ENCODE results near the gene PRSS22.

Gene PRSS22

DNA sequence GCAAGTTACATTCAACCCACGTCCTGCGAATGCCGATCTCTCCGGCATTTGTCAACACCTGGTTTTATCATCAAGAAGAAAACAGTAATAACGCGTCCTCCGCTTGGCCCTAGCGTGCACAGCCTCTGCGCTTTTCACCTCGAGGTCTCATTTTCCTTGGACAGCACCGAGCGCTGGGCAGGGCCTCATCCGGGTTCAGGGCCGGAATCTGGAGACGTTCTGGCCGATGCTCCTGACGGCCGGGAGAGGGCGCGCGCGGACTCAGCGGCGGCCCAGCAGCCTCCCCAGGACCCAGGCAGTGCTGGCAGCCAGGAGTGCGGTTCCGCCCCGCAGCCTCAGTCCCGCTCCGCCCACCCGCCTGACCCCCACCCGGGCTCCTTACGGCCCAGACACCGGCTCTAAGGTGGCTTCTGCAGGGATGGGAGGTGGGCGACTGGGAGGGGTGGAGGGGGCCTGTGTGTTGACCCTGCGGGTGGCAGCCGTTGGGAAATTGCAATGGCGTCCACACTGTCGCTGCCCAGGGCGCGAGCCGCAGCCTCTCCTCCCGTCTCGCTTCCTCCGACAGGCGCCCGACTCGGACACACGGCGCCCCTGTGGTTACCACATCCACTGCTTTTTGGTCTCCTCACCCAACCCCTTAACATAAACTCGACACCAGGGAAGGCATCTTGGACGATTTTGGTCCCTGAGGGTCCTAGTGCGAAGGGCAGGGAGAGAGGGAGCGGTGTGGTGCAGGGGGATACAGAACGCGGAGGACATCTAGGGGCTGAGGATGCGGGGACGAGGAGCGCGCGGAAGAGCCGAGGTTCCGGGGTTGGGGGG is 46.3 kb upstream of the PRSS22 start:
- POLR2A ChIA-PET = no interaction called here
- no peak for DNase-seq (ENCODE audit: low read depth, low spot score)

GRCh38 chr16:2902337-2903130 is 44.6 kb upstream of the PRSS22 start:
- no peak for DNase-seq (ENCODE audit: low read depth, low spot score)
- ChIA-PET CTCF (interaction anchor here (0.8 to 1.8 kb wide), 10 partner anchors 10 to 64 kb away, joined by 3 to 13 read pairs (median 3); partner anchors contain the start of gene FLYWCH2), POLR2A (interaction anchor here (0.6 kb wide), 1 partner anchor 22 kb away, joined by 3 read pairs; no protein-coding TSS in a partner anchor)
- TF ChIP-seq CTCF (IDR thresholded peaks at IDR 0.05; ENCODE audit: insufficient read depth, low read length, missing control alignments) = no peak
- no peak overlapping the region for H3K4me3 ChIP-seq (ENCODE audit: low read depth, low read length)

More for the DNA sequence above, 46.3 kb upstream of the PRSS22 start:
- H3K4me3 ChIP-seq (ENCODE audit: low read depth, low read length) = peak overlapping the region; percentile 78
- CTCF ChIA-PET = interaction anchor here (0.7 to 1.3 kb wide), 10 partner anchors 9 to 65 kb away, joined by 3 to 7 read pairs (median 5); partner anchors contain the start of gene FLYWCH2
- peak; percentile 98 for TF ChIP-seq CTCF (IDR thresholded peaks at IDR 0.05; ENCODE audit: insufficient read depth, low read length, missing control alignments)

DNA sequence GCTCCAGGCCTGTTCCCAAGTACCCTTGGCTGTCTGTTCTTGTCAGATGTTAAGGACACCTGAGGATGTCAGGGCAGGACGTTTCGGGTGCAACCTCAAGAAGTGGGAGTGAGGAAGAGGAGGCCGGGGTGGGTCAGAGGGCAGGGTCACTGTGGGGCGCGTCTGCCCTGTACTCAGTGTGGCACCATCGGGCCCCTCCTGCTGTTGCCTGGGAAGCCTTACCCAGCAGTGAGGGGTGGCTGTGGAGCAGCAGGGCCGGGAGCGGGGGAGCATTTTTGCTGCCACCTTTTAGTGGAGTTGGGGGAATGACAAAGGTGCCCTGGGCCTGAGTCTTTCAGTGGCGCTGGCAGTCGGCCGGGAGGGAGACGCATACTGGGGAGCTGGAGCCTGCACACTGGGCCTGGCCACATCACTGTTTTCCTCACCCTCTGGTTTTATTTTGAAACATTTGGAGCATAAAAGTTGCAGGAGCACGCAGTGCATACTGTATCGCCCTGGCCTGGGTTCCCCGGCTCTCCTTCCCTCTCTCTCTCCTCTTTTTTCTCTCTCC is 42.6 kb upstream of the PRSS22 start:
- no peak overlapping the region for H3K4me3 ChIP-seq (ENCODE audit: low read depth, low read length)
- POLR2A ChIA-PET = no interaction called here
- no peak for TF ChIP-seq CTCF (IDR thresholded peaks at IDR 0.05; ENCODE audit: insufficient read depth, low read length, missing control alignments)
- no peak for DNase-seq (ENCODE audit: low read depth, low spot score)
- CTCF ChIA-PET = interaction anchor here (1.4 kb wide), 1 partner anchor 12 kb away, joined by 3 read pairs; no protein-coding TSS in a partner anchor

DNA sequence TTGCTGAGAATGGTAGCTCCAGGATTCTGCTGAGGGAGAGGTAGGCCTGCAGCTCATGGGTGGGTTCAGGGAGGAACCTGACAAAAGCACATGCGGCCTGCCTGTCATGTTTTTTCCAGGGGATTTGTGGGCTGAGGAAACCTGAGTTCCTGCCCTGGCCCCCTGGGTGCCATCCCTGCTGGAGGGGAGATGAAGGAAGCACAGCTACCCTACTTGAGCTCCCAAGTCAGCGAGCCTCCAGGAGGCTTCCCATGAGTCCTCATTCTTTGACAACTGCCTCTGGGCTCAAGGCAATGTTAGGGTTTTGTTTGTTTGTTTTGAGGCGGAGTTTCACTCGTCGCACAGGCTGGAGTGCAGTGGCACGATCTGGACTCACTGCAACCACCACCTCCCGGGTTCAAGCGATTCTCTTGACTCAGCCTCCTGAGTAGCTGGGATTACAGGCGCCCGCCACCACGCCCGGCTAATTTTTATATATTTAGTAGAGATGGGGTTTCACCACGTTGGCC is 41.6 kb upstream of the PRSS22 start:
- ChIA-PET CTCF (interaction anchor here (1.1 kb wide), 1 partner anchor 11 kb away, joined by 4 read pairs; no protein-coding TSS in a partner anchor), POLR2A (no interaction called here)
- no peak for TF ChIP-seq CTCF (IDR thresholded peaks at IDR 0.05; ENCODE audit: insufficient read depth, low read length, missing control alignments)
- DNase-seq (ENCODE audit: low read depth, low spot score) = no peak
- no peak overlapping the region for H3K4me3 ChIP-seq (ENCODE audit: low read depth, low read length)

DNA sequence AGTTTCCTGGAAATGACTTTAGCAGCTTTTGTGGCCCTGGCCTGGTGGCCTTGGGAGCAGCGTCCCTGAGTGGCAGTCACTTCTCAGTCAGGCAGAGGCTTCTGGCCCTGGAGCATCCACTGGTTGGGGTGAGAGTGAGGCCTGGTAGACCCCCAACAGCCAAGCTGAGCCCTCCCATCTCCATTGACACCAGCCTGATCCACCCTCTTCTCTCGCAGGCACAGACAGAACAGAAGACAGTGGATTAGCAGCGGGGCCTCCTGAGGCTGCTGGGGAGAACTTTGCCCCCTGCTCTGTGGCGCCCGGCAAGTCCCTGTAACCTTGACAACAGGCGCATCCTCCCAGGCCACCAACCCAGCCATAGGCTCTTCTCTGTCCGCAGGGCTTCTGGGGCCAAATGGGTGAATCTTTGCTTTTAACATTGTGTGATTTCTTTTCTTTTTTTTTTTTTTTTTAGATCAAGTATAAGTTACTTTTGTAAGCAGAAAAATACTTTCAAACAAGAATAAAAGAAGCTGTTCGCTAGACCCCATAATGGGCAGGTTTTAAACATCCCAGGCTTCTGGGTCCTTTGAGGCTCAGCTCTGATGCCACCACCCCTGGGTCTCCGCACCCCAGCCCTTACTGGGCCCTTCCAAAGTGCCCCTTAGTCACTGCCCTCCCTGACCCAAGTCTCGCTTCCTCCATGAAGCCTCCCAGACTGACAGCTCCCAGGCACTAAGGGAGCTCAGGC is 41.0 kb upstream of the PRSS22 start:
- DNase-seq (ENCODE audit: low read depth, low spot score) = no peak
- ChIA-PET POLR2A (no interaction called here), CTCF (interaction anchor here (1.1 kb wide), 1 partner anchor 10 kb away, joined by 4 read pairs; no protein-coding TSS in a partner anchor)
- no peak for TF ChIP-seq CTCF (IDR thresholded peaks at IDR 0.05; ENCODE audit: insufficient read depth, low read length, missing control alignments)
- H3K4me3 ChIP-seq (ENCODE audit: low read depth, low read length) = no peak overlapping the region
